ENCODE data around the gene HSD17B8.
A peak's percentile ranks its signal among the peaks of the same experiment; 100 is the strongest.

The HSD17B8 gene

DNA sequence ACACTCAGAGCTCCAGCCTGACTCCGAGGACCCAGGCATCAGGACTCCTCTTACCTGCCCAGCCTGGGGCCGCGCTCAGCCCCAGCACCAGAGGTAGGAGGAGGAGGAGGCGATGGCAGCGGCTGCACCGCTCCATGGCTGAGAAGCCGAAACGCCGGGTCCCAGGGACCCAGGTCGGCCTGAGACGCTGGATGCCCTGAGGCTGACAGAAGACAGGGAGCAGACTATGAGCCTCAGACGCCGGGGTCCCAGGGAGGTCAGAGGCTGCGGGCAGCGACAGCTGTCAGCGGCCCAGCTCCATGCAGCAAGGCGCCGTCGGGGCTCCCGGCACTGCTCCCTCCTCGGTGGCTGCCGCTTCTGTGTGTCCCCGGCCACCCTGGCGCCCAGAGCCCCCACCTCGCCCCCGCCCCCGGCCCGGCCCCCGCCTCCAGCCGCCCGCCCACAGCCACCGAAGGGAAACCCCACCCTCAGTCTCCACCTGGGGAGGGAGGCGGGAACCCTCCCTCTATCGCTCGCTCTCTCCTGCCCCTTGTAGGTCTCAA, 12.3 kb upstream of the HSD17B8 start, which contains the start of gene COL11A2:
COL11A2 (minus strand) TSS at position 363 of the 542 bp plus-strand sequence; CDS start at position 136, 227 bp downstream.
- no peak for DNase-seq (ENCODE audit: low spot score)

DNA sequence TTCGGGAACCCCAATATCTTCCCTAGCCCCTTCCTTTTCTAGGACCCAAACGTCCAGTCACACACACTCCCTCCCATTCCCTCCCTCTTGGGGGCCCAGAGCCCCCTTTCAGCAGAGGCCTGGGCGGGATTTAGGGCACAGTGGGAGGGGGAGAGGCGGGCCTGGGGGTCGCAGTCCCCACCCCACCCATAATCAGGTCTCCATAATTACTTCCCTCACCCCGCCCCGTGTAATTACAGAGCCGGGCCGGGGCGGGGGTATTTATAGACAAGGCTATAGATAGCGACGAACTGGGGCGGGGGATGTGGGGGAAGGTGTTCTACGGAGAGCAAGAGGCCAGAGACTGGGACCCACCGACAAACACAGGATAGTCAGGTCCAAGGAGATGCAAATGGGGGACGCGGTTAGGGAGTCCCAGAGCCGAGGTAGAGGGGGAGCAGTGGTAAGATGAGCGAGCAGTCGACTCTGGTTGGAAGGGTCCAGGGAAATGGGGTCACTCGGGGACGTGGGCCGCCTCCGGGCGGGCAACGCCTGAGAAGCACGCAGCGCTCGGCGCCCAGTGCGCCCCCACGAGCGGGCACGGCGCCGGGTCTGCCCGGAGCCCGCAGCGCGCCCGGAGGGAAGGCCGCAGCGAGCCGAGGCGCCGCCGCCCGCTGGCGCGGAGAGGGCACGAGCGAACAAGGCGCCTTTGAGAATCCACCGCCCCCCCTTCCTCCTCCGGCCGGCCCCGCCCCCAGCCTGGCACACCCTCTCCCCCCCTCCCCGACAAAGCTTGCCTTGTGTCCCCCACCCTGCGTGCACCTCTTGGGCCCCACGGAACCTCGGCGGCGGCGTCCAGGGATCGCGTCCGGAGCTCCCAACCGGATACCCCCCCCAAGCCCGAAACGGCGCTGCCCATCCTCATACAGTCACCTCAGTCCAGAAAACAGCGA, 11.5 kb upstream of the HSD17B8 start:
- DNase-seq (ENCODE audit: low spot score) = no peak

DNA sequence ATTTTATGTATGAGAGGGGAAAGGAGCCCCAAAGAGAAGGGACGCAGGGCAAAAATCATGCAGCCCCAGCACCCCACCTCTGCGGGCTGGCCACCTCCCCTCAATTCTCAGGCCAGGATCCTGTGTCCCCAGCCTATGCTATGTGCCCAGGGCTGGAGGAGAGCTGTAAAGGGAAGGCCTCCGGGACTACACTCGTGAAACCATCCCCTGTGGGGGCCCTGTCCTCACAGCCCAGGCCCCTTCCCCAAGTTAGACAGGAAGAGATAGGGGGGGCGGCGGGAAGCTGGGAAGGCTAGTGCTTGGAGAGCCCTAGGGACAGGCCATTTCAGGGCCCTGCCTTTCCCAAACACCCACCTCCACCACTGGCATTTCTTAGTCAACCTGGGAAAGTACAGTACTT, 10.8 kb upstream of the HSD17B8 start:
- DNase-seq (ENCODE audit: low spot score) = no peak

DNA sequence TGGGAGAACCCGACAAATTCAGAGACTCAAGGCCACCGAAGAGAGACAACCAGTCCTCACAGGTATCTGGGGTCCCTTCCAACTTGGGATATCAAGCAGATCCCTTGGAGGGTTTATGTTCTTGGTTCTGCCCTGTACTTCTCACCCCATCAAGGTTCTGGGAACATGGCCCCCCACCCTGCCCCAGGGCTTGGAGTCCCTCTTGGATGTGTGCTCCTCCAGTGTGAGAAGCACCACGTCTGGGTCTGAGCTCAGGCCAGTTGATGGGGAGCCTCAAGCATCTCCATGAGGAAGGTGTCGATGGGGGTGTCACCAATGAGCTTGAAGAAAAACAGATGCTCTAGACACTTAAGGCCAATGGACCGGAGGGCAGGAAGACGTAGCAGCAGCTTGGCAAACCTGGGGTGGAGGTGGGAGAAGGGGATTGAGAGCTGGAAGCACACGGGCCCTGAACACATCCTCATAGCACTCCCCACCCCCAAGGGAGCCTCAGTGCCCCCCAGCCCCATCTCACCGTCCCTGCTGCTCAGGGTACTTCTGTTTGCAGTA, 9.9 kb upstream of the HSD17B8 start:
- DNase-seq (ENCODE audit: low spot score) = no peak

DNA sequence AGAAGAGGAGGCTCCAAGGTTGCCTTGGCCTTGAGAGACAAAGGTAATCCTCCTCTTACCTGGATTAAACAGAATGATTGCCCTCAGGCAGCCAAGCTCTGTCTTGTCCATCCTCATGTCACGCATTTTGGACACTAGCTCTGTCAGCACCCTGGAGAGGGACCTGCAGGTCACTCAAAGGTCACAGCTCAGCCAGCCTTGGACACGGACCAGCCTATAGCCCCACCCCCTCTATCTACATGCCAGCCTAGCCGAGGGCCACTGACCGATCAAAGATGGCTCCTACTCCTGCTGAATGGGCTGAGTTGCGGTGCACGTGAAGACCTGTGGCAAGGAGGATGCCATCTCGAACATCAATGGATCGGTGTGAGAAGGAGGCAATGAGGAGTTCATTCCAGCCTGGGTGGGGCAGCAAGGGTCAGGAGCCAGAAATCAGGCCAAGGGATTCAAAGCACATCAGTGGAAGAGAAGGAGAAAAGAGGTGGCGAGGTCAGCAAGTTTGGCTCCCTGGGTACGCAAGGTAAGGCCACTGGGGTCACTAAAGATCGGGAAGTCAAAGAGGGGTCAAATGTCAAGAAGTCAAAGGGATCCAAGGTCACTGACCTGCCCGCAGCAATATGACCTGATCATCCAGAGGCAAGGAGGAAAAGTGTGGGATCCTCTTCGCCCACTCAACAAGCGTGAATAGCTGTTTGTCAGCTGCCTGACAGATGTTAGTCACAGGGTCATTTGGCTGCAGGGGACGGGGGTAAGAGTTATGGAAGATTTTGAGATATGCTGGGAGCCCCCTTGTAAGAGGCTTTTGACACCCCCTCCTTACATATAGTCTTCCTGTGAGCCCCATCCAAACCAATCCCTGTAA, 8.9 kb upstream of the HSD17B8 start:
- DNase-seq (ENCODE audit: low spot score) = no peak

DNA sequence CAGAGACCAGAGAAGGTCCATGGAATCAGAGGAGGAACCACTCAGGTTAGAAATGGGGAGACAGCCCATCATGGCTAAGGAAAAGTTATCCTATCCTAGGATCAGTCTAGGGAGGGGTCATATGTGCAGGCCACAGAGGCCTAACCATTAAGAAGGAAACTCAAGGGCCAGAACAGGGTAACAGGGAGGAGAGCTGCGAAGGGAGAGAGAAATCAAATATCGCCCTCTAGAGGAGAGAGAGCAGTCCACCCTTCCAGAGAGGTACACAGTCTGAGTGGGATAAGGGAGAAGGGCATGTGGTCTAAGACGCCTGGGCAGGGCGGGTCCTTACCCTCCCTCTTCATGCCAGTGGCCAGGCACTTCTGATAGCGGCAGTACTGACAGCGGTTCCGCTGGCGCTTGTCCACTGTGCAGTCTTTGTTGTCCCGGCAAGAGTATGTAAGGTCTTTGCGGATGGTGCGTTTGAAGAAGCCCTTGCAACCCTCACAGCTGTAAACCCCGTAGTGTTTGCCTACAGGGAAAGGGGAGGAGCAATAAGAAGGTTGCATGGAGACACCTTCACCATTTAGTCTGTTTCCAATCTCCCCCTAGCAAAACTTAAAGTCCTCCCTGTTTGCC, 6.9 kb upstream of the HSD17B8 start:
- peak; percentile 44 for DNase-seq (ENCODE audit: low spot score)

DNA sequence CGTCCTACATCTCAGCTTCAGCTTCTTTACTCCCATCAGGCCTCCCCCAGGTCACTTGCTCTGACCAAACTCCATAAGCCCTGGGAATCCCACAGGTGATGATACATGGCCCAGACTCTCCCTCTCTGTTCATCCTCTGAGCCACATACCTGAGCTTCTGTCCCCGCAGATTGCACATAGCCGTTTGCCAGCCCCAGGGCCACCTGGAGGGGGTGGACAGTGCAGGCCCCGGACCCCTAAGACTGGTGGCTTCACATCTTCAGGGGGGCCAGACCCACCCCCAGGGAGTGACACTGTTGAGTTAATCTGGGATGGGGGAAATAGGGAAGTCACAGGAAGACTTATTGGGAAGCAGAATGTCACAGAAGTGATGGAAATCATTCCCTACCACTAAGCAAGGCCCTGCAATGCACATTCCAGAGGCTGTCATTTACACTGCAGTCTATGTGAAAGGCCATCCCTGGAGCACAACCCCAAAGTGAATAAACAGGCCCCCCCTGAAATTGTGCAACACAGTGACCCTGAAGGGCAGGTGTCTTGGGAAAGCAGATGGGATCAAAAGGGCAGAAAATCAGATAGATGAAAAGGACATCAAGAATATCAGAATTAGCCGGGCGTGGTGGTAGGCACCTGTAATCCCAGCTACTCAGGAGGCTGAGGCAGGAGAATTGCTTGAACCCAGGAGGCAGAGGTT, 6.1 kb upstream of the HSD17B8 start:
- no peak for DNase-seq (ENCODE audit: low spot score)

DNA sequence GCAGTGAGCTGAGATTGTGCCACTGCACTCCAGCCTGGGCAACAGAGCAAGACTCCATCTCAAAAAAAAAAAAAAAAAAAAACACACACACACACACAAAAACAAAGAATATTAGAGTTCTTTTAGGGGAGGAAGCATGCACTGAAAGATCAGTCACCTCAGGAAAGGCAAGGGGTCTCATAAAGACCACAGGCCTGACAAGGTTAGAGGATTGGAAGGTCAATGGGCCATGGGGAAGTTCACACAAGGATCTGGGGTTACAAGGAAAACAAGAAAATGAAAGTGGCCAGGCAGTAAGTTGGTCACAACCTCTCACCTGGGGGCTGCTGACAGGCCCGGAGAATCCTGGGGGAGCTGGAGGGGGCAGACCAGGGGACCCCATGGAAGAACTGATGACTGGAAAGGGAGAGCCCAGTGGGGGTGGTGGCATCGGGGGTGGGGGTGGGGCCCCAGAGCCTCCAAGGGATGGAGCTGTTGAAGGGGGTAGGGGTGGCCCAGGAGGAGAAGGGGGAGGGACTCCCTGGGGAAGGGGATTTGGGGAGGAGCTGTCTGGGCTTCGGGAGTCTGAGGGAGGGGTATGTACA, 5.5 kb upstream of the HSD17B8 start:
- DNase-seq (ENCODE audit: low spot score) = no peak

DNA sequence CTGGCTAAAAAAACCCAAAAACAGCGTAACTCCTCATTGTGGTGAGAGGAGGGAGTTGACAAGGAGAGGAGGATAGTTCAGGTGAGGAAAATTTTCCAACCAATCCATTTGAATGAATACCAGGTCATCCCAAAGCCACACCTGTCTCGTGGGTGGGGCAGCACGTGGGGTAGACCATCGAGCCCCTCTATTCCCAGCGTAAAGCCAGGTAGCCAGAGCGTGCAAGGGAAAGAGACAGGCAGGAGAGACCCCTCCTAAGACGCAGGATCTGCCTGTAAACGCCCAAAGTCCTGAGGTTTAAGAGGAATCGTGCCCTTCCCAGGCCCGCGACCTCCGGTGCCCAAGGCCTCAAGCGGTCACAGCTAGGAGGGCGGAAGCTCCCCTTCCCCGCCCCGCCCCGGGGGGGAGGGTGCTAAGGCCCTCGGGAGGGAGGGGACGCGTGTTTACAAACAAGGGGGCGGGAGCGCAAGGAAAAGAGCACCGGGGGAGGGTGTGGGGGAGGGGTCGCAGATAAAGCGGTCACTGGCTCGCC, 4.7 kb upstream of the HSD17B8 start:
- peak; percentile 82 for DNase-seq (ENCODE audit: low spot score)

DNA sequence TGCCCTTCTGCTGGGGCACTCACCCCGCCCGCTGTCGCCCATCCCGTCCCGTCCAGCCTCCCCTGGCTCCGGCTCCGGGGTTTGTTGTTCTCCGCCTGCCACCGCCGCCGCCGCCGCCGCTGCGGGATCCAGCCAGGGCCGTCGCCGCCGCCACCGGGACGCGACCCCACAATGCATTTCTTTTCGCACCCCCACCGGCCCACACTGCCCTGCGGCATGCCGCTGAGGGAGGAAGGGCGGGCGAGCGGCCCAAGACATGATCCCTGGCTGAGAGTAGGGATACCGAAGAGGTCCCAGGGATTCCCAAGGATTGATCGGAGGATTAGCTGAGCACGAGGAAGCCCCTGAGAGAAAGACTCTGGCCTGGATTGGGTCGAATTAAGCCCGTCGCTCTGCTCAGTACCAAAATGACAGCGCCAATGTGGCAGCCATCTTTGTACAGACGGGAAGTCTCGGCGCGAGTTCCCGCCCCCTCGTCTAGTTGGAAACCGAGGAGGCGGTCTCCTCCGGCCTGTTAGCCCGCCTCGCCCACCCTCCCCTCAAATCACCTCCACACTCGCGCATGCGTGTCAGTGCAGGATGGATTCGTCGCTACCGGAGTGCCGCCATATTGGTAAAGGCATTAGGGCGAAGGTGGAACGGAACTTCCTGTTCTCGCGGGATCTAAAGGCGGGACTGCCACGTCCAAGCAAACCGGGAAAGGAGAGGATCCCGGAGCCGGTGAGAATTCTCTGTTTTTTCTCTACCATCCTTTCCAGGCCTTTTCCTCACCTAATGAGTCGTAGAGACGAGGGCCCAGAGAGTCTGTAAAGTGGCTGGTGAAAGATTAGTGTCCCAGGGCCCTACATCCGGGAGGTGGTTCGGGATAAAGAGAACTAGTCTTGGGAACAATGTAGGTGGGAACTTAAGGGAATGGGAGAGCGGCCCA, 4.0 kb upstream of the HSD17B8 start, which contains the start of the genes RXRB and SLC39A7:
RXRB (minus strand) TSS at position 447 of the 928 bp plus-strand sequence; CDS start at position 258, 189 bp downstream.
SLC39A7 (plus strand) TSS at position 649 of the 928 bp plus-strand sequence. CDS start 379 bp downstream, outside the sequence.
- peak; percentile 98 for DNase-seq (ENCODE audit: low spot score)

DNA sequence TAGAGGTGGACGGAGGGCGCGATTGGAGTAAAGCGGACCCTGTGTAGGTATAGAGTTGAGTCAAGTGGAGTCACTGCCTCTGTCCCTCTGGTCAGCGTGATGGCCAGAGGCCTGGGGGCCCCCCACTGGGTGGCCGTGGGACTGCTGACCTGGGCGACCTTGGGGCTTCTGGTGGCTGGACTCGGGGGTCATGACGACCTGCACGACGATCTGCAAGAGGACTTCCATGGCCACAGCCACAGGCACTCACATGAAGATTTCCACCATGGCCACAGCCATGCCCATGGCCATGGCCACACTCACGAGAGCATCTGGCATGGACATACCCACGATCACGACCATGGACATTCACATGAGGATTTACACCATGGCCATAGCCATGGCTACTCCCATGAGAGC, 3.3 kb upstream of the HSD17B8 start:
- DNase-seq (ENCODE audit: low spot score) = no peak

DNA sequence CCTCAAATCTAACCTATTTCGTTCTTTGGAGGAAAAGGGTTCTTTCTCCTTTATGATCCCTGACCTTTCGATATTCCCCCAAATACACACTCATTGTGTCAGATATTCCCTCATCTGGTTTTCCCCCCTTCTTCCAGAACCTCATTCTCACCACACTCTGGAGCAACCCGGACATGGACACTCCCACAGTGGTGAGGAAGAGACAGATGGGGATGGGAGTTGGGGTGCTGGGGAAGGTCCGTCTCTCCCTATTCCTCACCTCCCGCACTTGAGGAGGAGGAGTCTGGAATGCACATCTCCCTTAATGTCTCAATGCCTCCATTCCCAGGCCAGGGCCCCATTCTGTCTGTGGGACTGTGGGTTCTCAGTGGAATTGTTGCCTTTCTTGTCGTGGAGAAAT, 2.5 kb upstream of the HSD17B8 start:
- no peak for DNase-seq (ENCODE audit: low spot score)

DNA sequence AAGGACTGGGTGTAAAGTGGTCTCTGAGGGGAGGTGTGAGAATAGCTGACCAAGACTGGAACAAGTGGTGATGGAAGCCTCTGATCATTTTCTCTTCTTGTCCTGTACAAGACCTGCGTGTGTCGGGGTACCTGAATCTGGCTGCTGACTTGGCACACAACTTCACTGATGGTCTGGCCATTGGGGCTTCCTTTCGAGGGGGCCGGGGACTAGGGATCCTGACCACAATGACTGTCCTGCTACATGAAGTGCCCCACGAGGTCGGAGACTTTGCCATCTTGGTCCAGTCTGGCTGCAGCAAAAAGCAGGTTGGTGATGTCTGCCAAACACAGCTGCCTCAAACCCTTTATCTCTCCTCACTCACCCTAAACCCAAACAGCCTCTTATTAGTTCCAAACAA, 1.7 kb upstream of the HSD17B8 start:
- DNase-seq (ENCODE audit: low spot score) = no peak

DNA sequence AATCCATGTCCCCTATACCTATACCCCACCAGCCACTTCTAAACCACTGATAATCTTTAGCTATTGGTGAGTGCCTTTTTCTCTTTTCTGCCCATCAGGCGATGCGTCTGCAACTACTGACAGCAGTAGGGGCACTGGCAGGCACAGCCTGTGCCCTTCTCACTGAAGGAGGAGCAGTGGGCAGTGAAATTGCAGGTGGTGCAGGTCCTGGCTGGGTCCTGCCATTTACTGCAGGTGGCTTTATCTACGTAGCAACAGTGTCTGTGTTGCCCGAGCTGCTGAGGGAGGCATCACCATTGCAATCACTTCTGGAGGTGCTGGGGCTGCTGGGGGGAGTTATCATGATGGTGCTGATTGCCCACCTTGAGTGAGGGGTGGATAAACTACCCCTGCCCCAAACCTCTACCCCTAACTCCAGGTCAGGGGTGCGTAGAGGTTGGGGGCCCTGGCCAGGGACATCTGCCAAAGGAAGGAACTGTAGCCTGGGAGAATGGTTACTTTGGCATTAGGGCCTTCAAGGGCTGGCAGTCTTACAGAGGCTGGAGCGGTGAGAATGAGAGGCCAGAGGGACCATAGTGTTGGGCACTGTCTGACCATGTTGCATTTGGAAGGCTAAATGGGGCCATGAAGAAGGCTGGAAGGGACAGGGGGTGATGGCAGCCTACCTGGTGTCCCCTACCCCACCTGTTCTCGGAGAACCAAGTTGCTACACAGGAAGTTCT, 851 bp upstream of the HSD17B8 start:
- no peak for DNase-seq (ENCODE audit: low spot score)

DNA sequence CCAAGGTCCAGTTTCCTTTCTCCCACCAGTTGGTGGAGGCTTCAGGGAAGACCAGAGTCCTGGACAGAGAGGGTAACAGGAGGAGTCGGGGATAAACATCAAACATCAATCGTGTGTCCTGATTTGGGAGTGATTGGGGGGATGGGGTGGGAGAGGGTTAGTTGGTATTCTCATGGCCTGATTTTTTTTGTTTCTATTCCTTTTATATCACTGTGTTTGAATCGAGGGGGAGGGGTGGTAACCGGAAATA, 365 bp upstream of the HSD17B8 start:
- DNase-seq (ENCODE audit: low spot score) = no peak

DNA sequence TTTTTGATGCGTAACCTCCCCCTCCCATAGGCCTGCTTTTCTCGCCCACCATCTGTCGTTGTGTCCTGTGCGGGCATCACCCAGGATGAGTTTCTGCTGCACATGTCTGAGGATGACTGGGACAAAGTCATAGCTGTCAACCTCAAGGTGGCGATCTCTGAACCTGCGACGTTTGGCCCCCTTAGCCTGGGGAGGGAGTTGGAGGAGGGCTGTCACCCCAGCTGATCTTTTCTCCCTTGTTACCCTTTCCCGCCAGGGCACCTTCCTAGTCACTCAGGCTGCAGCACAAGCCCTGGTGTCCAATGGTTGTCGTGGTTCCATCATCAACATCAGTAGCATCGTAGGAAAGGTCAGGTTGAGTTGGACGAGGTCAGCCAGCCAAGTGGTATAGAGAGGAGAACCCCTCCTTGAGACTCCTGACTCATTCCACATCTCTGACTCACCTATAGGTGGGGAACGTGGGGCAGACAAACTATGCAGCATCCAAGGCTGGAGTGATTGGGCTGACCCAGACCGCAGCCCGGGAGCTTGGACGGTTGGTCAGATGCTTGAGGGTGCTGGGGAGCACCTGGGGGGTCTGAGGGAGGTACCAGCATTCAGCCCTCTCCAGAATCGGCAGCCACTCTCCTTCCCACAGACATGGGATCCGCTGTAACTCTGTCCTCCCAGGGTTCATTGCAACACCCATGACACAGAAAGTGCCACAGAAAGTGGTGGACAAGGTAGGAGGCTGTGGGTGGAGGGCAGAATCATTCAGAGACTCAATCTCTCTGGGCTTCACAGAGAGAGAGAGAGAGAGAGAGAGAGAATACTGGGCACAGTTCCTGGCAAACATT, 954 bp downstream of the HSD17B8 start:
- DNase-seq (ENCODE audit: low spot score) = peak; percentile 44

DNA sequence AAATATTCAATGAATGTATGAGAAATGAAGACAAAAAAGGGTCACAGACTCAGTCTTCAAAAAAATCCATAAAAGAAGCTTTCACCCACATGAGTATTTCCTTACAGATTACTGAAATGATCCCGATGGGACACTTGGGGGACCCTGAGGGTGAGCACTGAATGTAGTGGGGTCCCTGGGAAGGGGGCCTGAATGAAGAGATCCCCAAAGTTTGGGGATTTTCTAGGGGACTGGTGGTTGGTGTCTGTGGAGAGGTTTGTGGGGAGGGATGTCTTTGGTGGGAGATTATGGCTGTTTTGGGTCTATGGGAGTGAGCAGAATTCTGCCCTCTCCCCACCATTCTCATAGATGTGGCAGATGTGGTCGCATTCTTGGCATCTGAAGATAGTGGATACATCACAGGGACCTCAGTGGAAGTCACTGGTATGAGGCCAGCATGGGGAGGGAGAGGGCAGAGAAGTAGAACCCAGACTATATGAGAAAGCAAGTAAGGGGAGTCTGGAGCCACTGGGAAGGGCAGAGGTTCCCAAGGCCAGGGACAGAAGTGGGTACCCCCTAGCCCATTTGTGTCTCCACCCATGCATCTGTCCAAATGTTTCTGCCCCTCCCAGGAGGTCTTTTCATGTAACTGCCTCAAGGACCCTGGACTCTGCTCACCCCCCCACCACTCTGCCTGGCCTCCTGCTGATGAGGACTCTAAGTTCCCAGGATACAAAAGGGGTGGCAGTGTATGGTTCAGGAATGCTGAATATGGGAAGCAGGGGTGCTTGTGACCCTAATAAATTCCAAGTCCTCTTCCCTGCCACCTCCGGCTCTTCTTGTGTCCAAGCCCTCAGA, 1.8 kb downstream of the HSD17B8 start:
- no peak for DNase-seq (ENCODE audit: low spot score)

All from LoVo (cell line).